ENCODE measurements around the gene FXN. TPM values are rescaled to one million over a fixed set of nuclear protein-coding genes. Genes with fewer than 3 reads are reported as not detected.

FXN gene
- total RNA-seq, 1 experiment from 2014 or later: 12.0 TPM

DNA sequence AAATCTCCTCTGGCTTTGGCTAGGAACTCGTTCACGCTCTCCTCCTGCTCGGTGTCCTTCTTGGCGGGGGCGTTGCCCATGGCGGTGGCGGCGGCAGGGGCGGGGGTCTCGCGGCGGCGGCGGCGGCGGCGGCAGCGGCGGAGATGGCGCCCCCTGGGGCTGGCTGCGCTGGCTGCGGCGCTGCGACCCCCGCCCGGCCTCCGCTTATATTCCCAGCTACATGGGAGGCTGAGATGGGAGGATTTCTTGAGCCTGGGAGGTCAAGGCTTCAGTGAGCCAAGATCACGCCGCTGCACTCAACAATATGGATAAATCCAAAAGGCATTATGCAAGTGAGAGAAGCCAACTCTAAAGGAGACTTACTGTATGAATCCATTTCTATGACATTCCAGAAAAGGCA, 21.5 kb upstream of the FXN start, which contains the start of gene PRKACG:
TSS of gene PRKACG (minus strand) at position 101 of the 400 bp plus-strand sequence. CDS start at position 80, 21 bp downstream.
- intact Hi-C loops (cut with micrococcal nuclease; ENCODE audit: unreplicated experiment): no loop called here
- no TSS peak for BruUV-seq (replicated peaks)
- Histone ChIP-seq H3K27me3 (ENCODE audit: insufficient read depth, low read depth) (peaks cover 74% of the 10 kb centered on the region), H2AFZ (no peak within 1 kb of the TSS), H3K27ac (no peak within 1 kb of the TSS), H4K20me1 (ENCODE audit: insufficient read depth) (no peaks in the 10 kb centered on the region), H3K4me3 (no peak within 1 kb of the TSS), H3K79me2 (ENCODE audit: low read depth) (no peaks in the 10 kb centered on the region), H3K4me2 (no peak within 1 kb of the TSS), H3K9me2 (ENCODE audit: insufficient read depth) (no peaks in the 10 kb centered on the region), H3K9me3 (ENCODE audit: insufficient read depth, low read depth) (no peaks in the 10 kb centered on the region), H3K4me1 (replicated peaks; ENCODE audit: insufficient read depth) (no peaks in the 10 kb centered on the region), H3F3A (ENCODE audit: insufficient read depth, low read depth) (no peaks in the 10 kb centered on the region), H3K36me3 (ENCODE audit: low read depth) (no peaks in the 10 kb centered on the region)
- POLR2A ChIA-PET (ENCODE audit: unreplicated experiment): no interaction called here
- DNase-seq: no peak
- no peak for TF ChIP-seq EZH2 (IDR thresholded peaks at IDR 0.05; ENCODE audit: low read depth)
- CTCF ChIA-PET: no interaction called here

DNA sequence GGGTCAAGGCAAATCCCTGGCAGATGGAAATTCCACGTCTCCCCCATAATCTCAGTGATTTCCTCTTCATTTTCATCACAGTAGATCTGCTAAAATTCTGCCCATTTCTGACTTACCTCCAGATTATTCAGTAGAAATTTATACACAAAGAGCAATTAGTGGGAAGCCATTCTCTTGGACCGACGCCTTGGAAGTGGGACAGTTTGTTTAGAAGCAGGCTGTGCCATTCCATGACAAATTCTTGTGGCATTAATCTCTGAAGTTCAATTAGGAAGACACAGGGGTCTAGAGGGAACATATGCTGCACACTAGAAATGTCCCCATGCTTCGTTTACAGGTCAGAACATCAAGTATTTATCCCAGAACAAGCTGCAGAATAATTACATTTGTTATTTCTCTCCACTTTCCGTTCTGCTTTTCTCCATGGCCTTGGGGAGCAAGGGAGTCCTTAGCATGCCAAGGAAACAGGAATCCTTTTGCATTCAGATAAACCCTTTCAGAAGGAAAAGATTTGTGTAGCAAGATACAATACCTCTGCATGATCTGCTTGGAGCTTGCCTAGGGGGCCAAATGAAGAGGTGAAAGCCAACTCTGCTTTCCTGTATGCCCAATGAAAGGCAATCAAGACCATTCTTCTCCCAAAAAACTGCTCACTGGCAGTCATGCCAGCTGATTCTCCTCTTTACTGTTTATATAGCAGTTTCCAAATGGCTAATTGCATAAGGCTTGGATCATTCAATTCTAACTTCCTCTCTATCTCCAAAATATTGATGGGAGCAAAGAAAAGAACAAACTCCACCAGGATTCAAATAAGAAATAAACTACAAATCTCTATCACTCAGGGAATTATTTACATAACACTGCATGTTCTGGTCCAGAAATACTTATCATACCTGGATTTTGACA, 19.1 kb upstream of the FXN start:
- H2AFZ ChIP-seq: no peak overlapping the region
- no peaks in the 10 kb centered on the region for H3K9me2 ChIP-seq (ENCODE audit: insufficient read depth)
- H3K27ac ChIP-seq: no peak overlapping the region
- H3K9me3 ChIP-seq (ENCODE audit: insufficient read depth, low read depth): no peaks in the 10 kb centered on the region
- no peaks in the 10 kb centered on the region for H3K4me1 ChIP-seq (replicated peaks; ENCODE audit: insufficient read depth)
- TF ChIP-seq, protein P1, sequence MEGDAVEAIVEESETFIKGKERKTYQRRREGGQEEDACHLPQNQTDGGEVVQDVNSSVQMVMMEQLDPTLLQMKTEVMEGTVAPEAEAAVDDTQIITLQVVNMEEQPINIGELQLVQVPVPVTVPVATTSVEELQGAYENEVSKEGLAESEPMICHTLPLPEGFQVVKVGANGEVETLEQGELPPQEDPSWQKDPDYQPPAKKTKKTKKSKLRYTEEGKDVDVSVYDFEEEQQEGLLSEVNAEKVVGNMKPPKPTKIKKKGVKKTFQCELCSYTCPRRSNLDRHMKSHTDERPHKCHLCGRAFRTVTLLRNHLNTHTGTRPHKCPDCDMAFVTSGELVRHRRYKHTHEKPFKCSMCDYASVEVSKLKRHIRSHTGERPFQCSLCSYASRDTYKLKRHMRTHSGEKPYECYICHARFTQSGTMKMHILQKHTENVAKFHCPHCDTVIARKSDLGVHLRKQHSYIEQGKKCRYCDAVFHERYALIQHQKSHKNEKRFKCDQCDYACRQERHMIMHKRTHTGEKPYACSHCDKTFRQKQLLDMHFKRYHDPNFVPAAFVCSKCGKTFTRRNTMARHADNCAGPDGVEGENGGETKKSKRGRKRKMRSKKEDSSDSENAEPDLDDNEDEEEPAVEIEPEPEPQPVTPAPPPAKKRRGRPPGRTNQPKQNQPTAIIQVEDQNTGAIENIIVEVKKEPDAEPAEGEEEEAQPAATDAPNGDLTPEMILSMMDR (conservative IDR thresholded peaks at IDR 0.05): no peak
- TF ChIP-seq EZH2 (IDR thresholded peaks at IDR 0.05; ENCODE audit: low read depth): no peak
- ChIA-PET POLR2A (ENCODE audit: unreplicated experiment) (no interaction called here), CTCF (no interaction called here)
- intact Hi-C loops (cut with micrococcal nuclease; ENCODE audit: unreplicated experiment): no loop called here
- H4K20me1 ChIP-seq (ENCODE audit: insufficient read depth): no peaks in the 10 kb centered on the region
- H3K36me3 ChIP-seq (ENCODE audit: low read depth): no peaks in the 10 kb centered on the region
- H3K4me2 ChIP-seq: no peak overlapping the region
- no peak overlapping the region for H3K4me3 ChIP-seq
- H3K27me3 ChIP-seq (ENCODE audit: insufficient read depth, low read depth): peaks cover 72% of the 10 kb centered on the region
- DNase-seq: no peak
- H3F3A ChIP-seq (ENCODE audit: insufficient read depth, low read depth): no peaks in the 10 kb centered on the region
- no peaks in the 10 kb centered on the region for H3K79me2 ChIP-seq (ENCODE audit: low read depth)
- BruUV-seq (replicated peaks): no TSS peak

DNA sequence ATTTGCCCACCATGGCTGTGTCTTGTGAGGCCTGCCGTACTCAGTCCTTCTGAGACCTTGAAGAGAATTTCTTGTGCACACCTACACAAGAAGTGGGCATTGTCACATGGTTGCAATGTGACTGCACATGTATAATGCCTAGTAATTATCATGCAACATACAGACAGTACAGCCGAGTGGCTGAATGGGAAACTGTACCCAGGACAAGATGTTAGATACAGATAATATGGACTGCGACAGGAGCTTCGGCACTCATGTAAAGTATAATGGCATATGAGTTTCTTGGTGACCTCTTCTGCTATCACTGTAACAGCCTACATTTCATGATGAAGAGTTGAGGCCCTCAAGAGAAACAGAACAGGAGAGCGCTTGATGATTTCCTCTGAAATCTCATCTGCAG, 16.8 kb upstream of the FXN start:
- H3F3A ChIP-seq (ENCODE audit: insufficient read depth, low read depth): no peaks in the 10 kb centered on the region
- H3K27ac ChIP-seq: no peak overlapping the region
- no peak overlapping the region for H3K4me2 ChIP-seq
- H3K79me2 ChIP-seq (ENCODE audit: low read depth): no peaks in the 10 kb centered on the region
- H3K9me3 ChIP-seq (ENCODE audit: insufficient read depth, low read depth): no peaks in the 10 kb centered on the region
- no peaks in the 10 kb centered on the region for H3K36me3 ChIP-seq (ENCODE audit: low read depth)
- H3K4me1 ChIP-seq (replicated peaks; ENCODE audit: insufficient read depth): no peaks in the 10 kb centered on the region
- TF ChIP-seq, protein P1 (conservative IDR thresholded peaks at IDR 0.05): no peak
- intact Hi-C loops (cut with micrococcal nuclease; ENCODE audit: unreplicated experiment): no loop called here
- no peaks in the 10 kb centered on the region for H3K9me2 ChIP-seq (ENCODE audit: insufficient read depth)
- H3K27me3 ChIP-seq (ENCODE audit: insufficient read depth, low read depth): peaks cover 83% of the 10 kb centered on the region
- DNase-seq: no peak
- no peak overlapping the region for H3K4me3 ChIP-seq
- no peak overlapping the region for H2AFZ ChIP-seq
- ChIA-PET POLR2A (ENCODE audit: unreplicated experiment) (no interaction called here), CTCF (no interaction called here)
- no peaks in the 10 kb centered on the region for H4K20me1 ChIP-seq (ENCODE audit: insufficient read depth)
- BruUV-seq (replicated peaks): no TSS peak

Data from PC-9 (cell line).